GM18520 (cell line): Measurements from ENCODE around the gene FUT8.

Source experiments
- ATAC-seq: cut with Tn5 transposase; IDR thresholded peaks from one replicate; pipeline ENCODE4 v1.9.1; 2021; ENCODE audit not compliant: unreplicated experiment

The FUT8 gene

GRCh38 chr14:65412032-65412846 is at the start of gene FUT8:
Gene FUT8 (plus strand): TSS chr14:65412730. CDS start chr14:65561564, 148,834 bp downstream.
- peak; percentile 85 for ATAC-seq

- no peak for ATAC-seq
Measured at GRCh38 chr14:65366802-65367565, 45.5 kb upstream of the FUT8 start.

DNA sequence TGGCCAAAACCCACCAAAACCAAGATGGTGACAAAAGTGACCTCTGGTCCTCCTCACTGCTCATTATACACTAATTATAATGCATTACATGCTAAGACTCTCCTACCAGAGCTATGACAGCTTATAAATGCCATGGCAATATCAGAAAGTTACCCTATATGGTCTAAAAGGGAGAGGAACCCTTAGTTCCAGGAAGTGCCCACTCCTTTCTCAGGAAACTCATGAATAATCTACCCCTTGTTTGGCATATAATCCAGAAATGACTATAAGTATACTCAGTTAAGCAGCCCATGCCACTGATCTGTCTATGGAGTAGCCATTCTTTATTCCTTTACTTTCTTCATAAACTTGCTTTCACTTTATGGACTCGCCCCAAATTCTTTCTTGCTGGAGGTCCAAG is 43.0 kb upstream of the FUT8 start:
- no peak for ATAC-seq

DNA sequence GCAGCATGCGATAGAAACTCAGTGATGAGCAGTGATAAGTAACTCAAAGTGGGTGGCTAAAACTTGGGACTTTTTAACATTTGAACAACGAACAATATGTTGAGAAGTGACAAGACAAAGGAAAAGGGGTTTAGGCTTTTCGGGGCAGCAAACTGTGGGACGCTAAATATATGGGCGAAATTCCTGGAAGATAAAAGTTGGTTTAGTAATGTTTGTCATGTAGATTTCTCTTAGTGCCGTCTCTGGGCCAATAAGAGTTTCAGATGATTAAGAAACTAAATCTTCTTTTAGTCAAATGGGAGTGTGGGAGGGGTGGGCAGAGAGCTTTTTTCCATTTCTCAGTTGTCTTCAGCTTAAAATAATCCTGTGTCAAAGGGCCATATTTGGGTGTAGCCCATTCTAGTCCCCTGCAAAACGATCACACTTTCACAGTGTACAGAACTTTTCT is 41.7 kb upstream of the FUT8 start:
- no peak for ATAC-seq

DNA sequence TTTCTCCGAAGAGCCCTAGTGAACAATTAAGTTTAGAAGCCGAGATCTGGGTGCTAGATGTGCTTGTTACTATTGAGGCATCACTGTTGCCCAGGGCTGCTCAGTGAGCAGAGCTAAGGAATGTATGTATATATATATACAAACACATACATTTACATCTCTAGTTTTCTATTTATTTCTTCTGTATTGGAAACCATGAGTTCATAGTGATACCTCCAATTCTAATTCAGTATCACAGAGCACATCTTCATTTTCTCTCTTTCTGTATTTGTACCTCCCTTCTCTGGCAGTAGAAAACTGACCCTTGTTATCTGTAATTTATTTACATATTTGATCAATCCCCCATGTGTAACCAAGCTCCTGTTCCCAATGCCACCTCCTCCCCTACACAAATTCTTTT is 40.7 kb upstream of the FUT8 start:
- no peak for ATAC-seq

- ATAC-seq = no peak
Measured at GRCh38 chr14:65373016-65373670, 39.4 kb upstream of the FUT8 start.

DNA sequence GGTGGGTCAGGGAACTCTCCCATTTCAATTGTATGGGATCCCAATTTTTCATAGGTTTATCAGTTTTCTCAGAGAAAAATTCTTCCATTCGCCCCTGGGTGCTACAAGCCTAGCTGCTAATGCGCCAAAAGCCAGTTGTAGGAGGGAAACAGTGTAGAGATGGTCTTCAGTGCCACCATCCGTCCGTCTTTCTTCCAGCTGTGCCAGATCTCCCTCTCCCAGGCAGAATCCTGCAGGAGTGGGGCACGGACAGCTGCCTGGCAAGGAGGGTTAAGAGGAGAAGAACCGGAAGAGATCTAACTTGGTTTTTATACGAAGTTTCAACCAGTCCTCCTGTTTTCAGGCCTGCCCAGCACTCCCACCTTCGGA is 38.9 kb upstream of the FUT8 start:
- ATAC-seq = no peak

GRCh38 chr14:65377576-65377975 is 35.0 kb upstream of the FUT8 start:
- no peak for ATAC-seq

DNA sequence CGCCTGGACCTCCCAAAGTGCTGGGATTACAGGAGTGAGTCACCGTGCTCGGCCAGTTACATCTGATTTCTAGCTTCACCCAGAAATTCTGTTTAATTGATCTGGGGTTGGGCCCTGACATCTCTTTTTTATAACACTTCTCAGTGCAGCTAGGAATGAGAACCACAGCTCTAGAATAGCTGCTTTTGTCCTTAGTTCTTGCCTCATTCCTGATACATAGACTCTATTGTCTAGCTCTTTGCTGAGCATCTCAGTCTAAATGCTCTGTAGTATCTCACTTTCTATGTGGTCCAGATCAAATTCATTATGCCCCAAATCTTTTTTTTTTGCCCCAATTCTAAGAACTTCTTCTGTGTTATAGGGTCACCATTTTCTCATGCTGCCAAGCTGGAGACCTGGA is 29.9 kb upstream of the FUT8 start:
- no peak for ATAC-seq

- no peak for ATAC-seq
Measured at GRCh38 chr14:65387171-65387570, 25.4 kb upstream of the FUT8 start.

GRCh38 chr14:65387628-65388027 is 24.9 kb upstream of the FUT8 start:
- no peak for ATAC-seq

GRCh38 chr14:65392296-65392695 is 20.2 kb upstream of the FUT8 start:
- ATAC-seq = no peak

DNA sequence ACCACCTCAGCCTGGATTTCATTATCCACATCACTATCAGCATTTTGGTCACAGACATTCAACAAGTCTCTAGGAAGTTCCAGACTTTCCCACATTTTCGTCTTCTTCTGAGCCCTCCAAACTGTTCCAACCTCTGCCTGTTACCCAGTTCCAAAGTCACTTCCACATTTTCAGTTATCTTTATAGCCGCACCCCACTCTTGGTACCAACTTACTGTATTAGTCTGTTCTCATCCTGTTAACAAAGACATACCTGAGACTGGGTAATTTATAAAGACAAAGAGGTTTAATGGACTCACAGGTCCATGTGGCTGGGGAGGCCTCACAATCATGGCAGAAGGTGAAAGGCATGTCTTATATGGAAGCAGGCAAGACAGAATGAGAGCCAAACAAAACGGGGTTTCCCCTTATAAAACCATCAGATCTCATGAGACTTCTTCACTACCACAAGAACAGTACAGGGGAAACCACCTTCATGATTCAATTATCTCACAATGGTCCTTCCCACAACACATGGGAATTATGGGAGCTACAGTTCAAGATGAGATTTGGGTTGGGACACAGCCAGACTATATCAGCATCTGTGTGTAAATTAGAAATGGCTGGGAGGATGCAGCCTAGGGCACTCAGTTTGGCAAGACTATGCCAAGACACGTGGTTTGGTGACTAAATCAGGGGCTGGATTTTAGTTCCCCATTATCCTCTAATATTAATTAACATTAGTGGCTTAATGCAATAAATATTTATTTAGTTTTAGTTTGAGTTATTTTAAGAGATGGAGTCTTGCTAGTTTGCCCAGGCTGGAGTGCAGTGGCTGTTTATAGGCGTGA is 16.2 kb upstream of the FUT8 start:
- no peak for ATAC-seq

GRCh38 chr14:65403231-65403630 is 9.3 kb upstream of the FUT8 start:
- no peak for ATAC-seq

GRCh38 chr14:65408113-65408512 is 4.4 kb upstream of the FUT8 start:
- ATAC-seq = no peak

- no peak for ATAC-seq
Measured at GRCh38 chr14:65410640-65411039, 1.9 kb upstream of the FUT8 start.

DNA sequence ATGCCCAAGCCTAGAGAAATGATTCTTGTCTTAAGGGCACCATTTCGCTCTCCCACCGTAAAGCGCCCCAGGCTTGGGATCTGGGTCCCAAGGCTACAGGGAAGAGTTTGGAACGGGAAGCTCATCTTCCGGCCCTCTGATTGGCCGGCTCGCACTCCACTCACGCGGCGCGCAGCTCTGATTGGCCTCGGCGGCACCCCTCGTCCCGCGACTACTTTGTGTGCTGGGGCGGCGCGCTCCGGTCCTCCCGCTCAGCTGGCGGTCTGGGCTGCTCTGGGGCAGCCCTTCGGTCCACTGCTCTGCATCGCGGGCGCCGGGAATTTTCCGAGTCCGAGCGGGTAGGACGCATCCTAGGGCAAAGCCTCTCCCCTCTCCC is 886 bp upstream of the FUT8 start:
- ATAC-seq = peak; percentile 48

GRCh38 chr14:65412856-65413738 is 567 bp downstream of the FUT8 start:
- ATAC-seq = peak; percentile 10

GRCh38 chr14:65413739-65414045 is 1.2 kb downstream of the FUT8 start:
- ATAC-seq = no peak

DNA sequence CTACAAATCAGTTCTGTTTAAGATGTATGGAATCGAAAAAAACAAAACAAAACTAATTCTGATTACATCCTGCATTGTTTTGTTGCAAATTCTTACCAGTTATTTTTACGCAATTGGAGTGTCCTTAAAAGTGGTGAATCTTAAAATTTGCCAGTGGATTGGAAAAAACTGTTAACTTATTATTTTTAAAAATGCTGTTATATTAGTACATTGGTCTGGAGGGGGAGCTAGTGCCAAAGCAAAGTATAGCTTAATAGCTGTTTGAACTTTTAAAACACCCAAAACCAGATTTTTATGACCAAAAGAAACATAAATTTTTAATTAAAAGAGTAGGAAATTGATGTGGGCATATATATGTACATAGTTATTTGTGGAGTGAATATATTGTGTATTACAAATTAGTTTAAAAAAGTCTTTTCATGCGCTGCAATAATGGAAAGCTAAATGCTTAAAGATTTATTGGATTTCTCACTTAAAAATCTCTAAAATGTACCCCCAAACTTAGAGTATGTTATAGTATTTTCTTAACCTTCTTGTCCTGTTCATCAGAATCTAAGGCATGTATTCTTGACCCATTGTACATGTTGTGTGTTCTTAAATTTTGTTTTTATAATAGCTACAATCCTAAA is 2.5 kb downstream of the FUT8 start:
- ATAC-seq = no peak
